Neural cell (in vitro differentiated cells): ENCODE measurements around the gene LPCAT1.

Experiments used
- CTCF ChIP-seq: fragments of 450-650 bp; IDR thresholded peaks from 2 replicates; pipeline ENCODE4 v1.5.1; 2014; ENCODE audit warnings: antibody characterized with exemption, mild to moderate bottlenecking, moderate library complexity; ENCODE audit not compliant: poor library complexity, severe bottlenecking
- EZH2 ChIP-seq: fragments of 200-600, 300-800 bp; shearing (Covaris generic), sonication (generic); IDR thresholded peaks from 2 replicates; pipeline ENCODE4 v1.6.1; 2014; ENCODE audit warnings: antibody characterized with exemption, low read length, borderline replicate concordance, mild to moderate bottlenecking; ENCODE audit not compliant: insufficient read depth, poor library complexity, severe bottlenecking
- MXI1 ChIP-seq: fragments of 450-650 bp; conservative IDR thresholded peaks from 2 replicates; pipeline ENCODE4 v1.6.1; 2014; ENCODE audit warnings: antibody characterized with exemption, mild to moderate bottlenecking; ENCODE audit not compliant: poor library complexity, severe bottlenecking
- RAD21 ChIP-seq: fragments of 450-650 bp; conservative IDR thresholded peaks from 2 replicates; pipeline ENCODE4 v1.6.1; 2014; ENCODE audit warnings: antibody characterized with exemption, mild to moderate bottlenecking, moderate library complexity
- REST ChIP-seq: IDR thresholded peaks from 2 replicates; pipeline ENCODE4 v1.6.1; 2012; ENCODE audit warnings: borderline replicate concordance
- TAF1 ChIP-seq: IDR thresholded peaks from 2 replicates; pipeline ENCODE4 v1.6.1; 2012; ENCODE audit warnings: low read depth

GRCh38 chr5:1551426-1552301 is 27.9 kb upstream of the LPCAT1 start:
- TF ChIP-seq REST (no peak), CTCF (no peak), RAD21 (no peak), TAF1 (no peak), EZH2 (no peak), MXI1 (no peak)
